Measurements from ENCODE around the gene KLF11.
"Not testable (repeated sequence)": the region's sequence is repeated elsewhere in the genome, so short reads cannot be mapped to it uniquely, and the experiment has no call there.

Gene KLF11

DNA sequence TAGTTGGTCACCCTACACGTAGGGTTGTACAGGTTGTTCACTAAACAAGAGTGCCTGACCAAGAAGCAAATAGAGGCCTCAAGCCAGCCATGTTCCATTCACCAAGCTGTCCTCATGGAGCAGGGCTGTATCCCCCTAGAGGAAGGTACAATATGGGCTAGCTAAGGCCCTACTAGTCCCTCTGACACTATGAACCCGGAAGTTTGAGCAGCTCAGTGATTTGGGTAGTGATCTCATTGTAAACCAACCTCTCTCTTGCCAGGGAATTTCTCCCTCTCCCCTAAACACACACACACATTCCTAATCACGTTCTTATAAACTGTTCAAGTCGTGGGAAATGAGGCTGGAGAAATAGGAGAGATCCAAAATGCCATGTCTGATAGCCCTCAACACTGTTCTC, 43.6 kb downstream of the KLF11 start:
- TF ChIP-seq, protein P1, sequence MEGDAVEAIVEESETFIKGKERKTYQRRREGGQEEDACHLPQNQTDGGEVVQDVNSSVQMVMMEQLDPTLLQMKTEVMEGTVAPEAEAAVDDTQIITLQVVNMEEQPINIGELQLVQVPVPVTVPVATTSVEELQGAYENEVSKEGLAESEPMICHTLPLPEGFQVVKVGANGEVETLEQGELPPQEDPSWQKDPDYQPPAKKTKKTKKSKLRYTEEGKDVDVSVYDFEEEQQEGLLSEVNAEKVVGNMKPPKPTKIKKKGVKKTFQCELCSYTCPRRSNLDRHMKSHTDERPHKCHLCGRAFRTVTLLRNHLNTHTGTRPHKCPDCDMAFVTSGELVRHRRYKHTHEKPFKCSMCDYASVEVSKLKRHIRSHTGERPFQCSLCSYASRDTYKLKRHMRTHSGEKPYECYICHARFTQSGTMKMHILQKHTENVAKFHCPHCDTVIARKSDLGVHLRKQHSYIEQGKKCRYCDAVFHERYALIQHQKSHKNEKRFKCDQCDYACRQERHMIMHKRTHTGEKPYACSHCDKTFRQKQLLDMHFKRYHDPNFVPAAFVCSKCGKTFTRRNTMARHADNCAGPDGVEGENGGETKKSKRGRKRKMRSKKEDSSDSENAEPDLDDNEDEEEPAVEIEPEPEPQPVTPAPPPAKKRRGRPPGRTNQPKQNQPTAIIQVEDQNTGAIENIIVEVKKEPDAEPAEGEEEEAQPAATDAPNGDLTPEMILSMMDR (conservative IDR thresholded peaks at IDR 0.05; ENCODE audit: low read depth), result no peak
- ChIA-PET POLR2A (ENCODE audit: low non-redundant PET) (no interaction called here), CTCF (interaction anchor here (0.6 to 1.2 kb wide), 2 partner anchors 10 to 25 kb away, joined by 4 read pairs; no protein-coding TSS in a partner anchor)

DNA sequence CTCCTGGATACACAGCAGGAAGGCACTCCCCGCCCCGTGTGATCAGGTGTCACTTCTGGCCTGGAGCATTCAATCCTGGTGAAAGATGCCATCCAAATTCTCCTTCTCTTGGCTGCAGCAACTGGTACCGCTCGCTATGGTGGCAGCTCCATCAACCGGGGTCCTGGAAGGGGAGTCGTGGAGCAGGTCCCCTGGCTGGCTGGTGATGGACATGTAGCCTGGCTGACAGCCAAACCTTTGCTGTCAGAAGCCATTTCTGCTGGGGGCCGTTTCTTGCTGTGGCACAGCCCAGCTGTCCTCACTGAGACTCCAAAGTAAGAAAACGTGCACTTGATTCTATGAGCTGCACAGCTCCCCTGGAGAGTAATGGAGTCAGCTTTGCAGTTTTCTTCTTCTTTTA, 44.0 kb downstream of the KLF11 start:
- TF ChIP-seq, protein P1 (conservative IDR thresholded peaks at IDR 0.05; ENCODE audit: low read depth), result no peak
- H3K27ac ChIP-seq, result no peak overlapping the region
- DNase-seq (ENCODE audit: low spot score), result no peak
- CTCF ChIA-PET, result interaction anchor here (0.6 to 1.2 kb wide), 3 partner anchors 10 to 25 kb away, joined by 3 to 4 read pairs (median 4); no protein-coding TSS in a partner anchor
- POLR2A ChIA-PET (ENCODE audit: low non-redundant PET), result no interaction called here

More for the DNA sequence above, 43.6 kb downstream of the KLF11 start:
- no peak for DNase-seq (ENCODE audit: low spot score)
- no peak overlapping the region for H3K27ac ChIP-seq

DNA sequence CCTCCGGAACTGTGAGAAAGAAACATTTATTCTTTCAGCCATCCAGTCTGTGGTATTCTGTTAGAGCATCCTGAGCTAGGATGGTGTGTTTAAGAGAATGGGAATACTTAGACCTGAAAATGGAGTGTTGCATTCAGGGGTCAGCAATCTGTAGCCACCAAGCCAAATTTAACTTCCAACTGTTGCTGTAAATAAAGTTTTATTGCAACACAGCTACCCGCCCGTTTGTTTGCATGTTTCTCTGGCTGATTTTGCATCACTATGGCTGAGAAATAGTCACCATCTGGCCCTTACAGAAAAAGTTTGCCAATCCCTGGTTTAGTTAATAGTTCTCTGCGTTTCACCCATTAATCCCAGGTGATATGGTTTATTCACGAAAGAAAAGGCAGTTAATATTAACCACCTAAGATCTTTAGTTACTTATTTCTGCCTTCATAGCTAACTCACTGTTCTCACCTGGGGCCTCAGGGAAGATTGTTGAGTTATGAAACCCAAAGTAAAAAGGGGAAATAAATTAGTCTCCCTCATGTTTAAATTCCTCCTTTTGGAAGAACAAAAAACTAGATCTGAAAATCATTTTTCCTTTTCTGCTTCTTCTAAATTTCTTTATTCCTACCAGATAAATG, 46.3 kb downstream of the KLF11 start:
- ChIA-PET CTCF (interaction anchor here (2.3 kb wide), 1 partner anchor 17 kb away, joined by 11 read pairs; no protein-coding TSS in a partner anchor), POLR2A (ENCODE audit: low non-redundant PET) (no interaction called here)
- TF ChIP-seq, protein P1 (conservative IDR thresholded peaks at IDR 0.05; ENCODE audit: low read depth), result no peak
- no peak overlapping the region for H3K27ac ChIP-seq
- DNase-seq (ENCODE audit: low spot score), result no peak

DNA sequence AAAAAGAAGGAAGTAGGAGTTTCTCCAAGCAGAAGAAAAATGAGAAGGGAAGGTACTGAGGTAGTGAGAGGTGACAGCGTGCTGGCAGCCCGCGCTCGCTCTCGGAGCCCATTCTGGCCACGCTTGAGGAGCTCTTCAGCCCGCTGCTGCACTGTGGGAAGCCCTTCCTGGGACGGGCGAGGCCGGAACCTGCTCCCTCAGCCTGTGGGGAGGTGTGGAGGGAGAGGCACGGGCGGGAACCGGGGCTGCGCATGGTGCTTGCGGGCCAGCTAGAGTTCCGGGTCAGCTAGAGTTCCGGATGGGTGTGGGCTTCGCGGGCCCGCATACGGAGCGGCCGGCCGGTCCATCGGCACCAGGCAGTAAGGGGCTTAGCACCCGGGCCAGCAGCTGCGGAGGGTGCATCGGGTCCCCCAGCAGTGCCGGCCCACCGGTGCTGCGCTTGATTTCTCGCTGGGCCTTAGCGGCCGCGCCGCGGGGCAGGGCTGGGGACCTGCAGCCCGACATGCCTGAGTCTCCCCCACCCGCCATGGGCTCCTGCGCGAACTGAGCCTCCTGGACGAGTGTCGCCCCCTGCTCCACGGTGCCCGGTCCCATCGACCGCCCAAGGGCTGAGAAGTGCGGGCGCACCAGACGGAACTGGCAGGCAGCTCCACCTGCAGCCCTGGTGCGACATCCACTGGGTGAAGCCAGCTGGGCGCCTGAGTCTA, 48.0 kb downstream of the KLF11 start:
- no peak overlapping the region for H3K27ac ChIP-seq
- POLR2A ChIA-PET (ENCODE audit: low non-redundant PET), result no interaction called here
- no peak for DNase-seq (ENCODE audit: low spot score)
- TF ChIP-seq, protein P1 (conservative IDR thresholded peaks at IDR 0.05; ENCODE audit: low read depth), result no peak
- CTCF ChIA-PET, result interaction anchor here (0.6 to 2.3 kb wide), 4 partner anchors 19 to 543 kb away, joined by 3 to 11 read pairs (median 6); no protein-coding TSS in a partner anchor

DNA sequence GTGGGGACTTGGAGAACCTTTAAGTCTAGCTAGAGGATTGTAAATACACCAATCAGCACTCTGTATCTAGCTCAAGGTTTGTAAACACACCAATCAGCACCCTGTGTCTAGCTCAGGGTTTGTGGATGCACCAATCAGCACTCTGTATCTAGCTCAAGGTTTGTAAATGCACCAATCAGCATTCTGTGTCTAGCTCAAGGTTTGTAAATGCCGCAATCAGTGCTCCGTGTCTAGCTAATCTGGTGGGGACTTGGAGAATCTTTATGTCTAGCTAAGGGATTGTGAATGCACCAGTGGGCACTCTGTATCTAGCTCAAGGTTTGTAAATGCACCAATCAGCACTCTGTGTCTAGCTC, 48.5 kb downstream of the KLF11 start:
- POLR2A ChIA-PET (ENCODE audit: low non-redundant PET); H3K27ac ChIP-seq; DNase-seq (ENCODE audit: low spot score): not testable (repeated sequence)
- CTCF ChIA-PET, result interaction anchor here (0.6 to 2.1 kb wide), 3 partner anchors 19 to 542 kb away, joined by 3 to 8 read pairs (median 3); no protein-coding TSS in a partner anchor

DNA sequence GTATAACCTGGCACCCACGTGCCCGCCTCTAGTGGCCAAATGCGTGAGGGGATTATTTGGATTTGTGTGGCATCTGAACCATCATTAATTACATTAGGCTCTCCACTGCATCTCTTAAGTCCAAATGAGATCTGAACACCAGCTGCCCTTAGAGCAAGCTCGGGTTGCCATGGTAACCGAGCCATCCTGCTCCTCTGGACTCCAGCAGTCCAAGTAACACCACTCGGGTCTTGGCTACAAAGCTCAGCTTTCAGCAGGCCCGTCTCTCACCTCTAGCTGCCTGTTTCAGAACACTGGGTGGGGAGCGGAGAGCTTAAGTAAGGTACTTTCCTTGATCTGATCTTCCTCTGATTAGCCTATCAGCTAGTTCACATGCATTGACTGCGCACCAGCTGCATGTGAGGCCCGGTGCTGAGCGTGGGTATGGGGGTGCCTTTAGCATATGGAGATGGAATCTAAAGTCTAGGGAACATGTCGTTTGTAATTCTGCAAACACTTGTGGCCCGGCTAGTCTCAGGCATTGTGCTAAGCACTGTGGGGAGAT, 51.0 kb downstream of the KLF11 start:
- peak overlapping the region; percentile 59 for H3K27ac ChIP-seq
- ChIA-PET POLR2A (ENCODE audit: low non-redundant PET) (no interaction called here), CTCF (interaction anchor here (0.5 to 2.1 kb wide), 3 partner anchors 22 to 341 kb away, joined by 3 to 13 read pairs (median 3); no protein-coding TSS in a partner anchor)
- TF ChIP-seq, protein P1 (conservative IDR thresholded peaks at IDR 0.05; ENCODE audit: low read depth), result no peak
- no peak for DNase-seq (ENCODE audit: low spot score)

Measured in RWPE1 (cell line).